Common myeloid progenitor, CD34-positive (primary cell): ENCODE measurements around the gene TRHDE.

Experiments used
- CTCF ChIA-PET: fragments of 350-600 bp; sonication (Branson Sonifier 250); formaldehyde crosslinking; loops from one replicate; lab custom pipeline; 2021; ENCODE audit warnings: antibody characterized with exemption; lab: Charles Lee
- POLR2A ChIA-PET: fragments of 350-600 bp; sonication (Branson Sonifier 250); formaldehyde crosslinking; loops from one replicate; lab custom pipeline; 2021; ENCODE audit warnings: antibody characterized with exemption; lab: Charles Lee
- DNase-seq, 3 donors: peaks; one replicate each; pipeline versions ENCODE4 v3.0.0 to v3.0.0-alpha.2; 2013
- H3K27ac ChIP-seq, 2 experiments: 1 replicate in 1 of 2; 2 replicates in 1 of 2; pipeline ENCODE4 v1.7.0; 2013; ENCODE audit warnings: inconsistent platforms in 2 of 2, low read length in 2 of 2, mild to moderate bottlenecking in 2 of 2, low read depth in 1 of 2, moderate library complexity in 1 of 2; ENCODE audit not compliant: severe bottlenecking in 2 of 2, insufficient read depth in 1 of 2, poor library complexity in 1 of 2
- H3K27me3 ChIP-seq, 5 experiments: replicated peaks in 2 of 5; 1 replicate in 3 of 5; 2 replicates in 2 of 5; pipeline versions ENCODE4 v1.6.1 to v1.7.0; 2013; ENCODE audit warnings: low read length in 4 of 5, mild to moderate bottlenecking in 2 of 5, moderate library complexity in 2 of 5, inconsistent platforms in 1 of 5; ENCODE audit not compliant: insufficient read depth in 5 of 5, control insufficient read depth in 4 of 5
- H3K36me3 ChIP-seq, 4 experiments: 1 replicate in 2 of 4; 2 replicates in 2 of 4; pipeline versions ENCODE4 v1.6.1 to v1.7.0; 2013; ENCODE audit warnings: low read length in 3 of 4, control low read depth in 1 of 4, mild to moderate bottlenecking in 1 of 4; ENCODE audit not compliant: control insufficient read depth in 4 of 4, insufficient read depth in 4 of 4
- H3K4me1 ChIP-seq, 4 experiments: 1 replicate in 3 of 4; 2 replicates in 1 of 4; pipeline versions ENCODE4 v1.6.1 to v1.7.1; 2013; ENCODE audit warnings: low read length in 3 of 4, mild to moderate bottlenecking in 3 of 4, control low read depth in 1 of 4, inconsistent platforms in 1 of 4, moderate library complexity in 1 of 4; ENCODE audit not compliant: control insufficient read depth in 4 of 4, insufficient read depth in 4 of 4; ENCODE audit errors: control extremely low read depth in 1 of 4
- H3K4me3 ChIP-seq, 7 experiments: 1 replicate in 4 of 7; 2 replicates in 3 of 7; pipeline versions ENCODE4 v1.5.1 to v1.7.0; 2013; ENCODE audit warnings: mild to moderate bottlenecking in 7 of 7, low read length in 6 of 7, moderate library complexity in 6 of 7, inconsistent platforms in 2 of 7, low read depth in 2 of 7, control low read depth in 1 of 7; ENCODE audit not compliant: insufficient read depth in 4 of 7, control insufficient read depth in 1 of 7; ENCODE audit errors: extremely low read depth in 1 of 7
- H3K9me3 ChIP-seq, 5 experiments: 1 replicate in 4 of 5; 2 replicates in 1 of 5; pipeline versions ENCODE4 v1.6.1 to v1.7.1; 2013; ENCODE audit warnings: low read length in 4 of 5, mild to moderate bottlenecking in 2 of 5, inconsistent platforms in 1 of 5, low read depth in 1 of 5, moderate library complexity in 1 of 5; ENCODE audit not compliant: control insufficient read depth in 4 of 5, insufficient read depth in 2 of 5; ENCODE audit errors: control extremely low read depth in 1 of 5
- WGBS: methylation state at CpG from one replicate; pipeline ENCODE4 v1.1.5; 2013; ENCODE audit not compliant: insufficient coverage; 5-methylcytosine and 5-hydroxymethylcytosine counted together

The TRHDE gene

GRCh38 chr12:72281126-72281525 is 9.0 kb downstream of the TRHDE start:
- ChIA-PET POLR2A (no interaction called here), CTCF (no interaction called here)
- Histone ChIP-seq H3K36me3 (no peaks in the 10 kb centered on the region), H3K27me3 (peaks cover 0 to 23% (median 5%) of the 10 kb centered on the region in 5 experiments), H3K4me3 (no peak overlapping the region), H3K9me3 (no peaks in the 10 kb centered on the region), H3K4me1 (no peaks in the 10 kb centered on the region), H3K27ac (no peak overlapping the region)
- no peak for DNase-seq
- 86% methylated on average over 2 of the region's 4 CpGs for WGBS

- no peak overlapping the region for H3K4me3 ChIP-seq
- WGBS: no CpG with 5 or more reads among the region's 1 CpG
- peaks cover 0 to 13% (median 4%) of the 10 kb centered on the region in 5 experiments for H3K27me3 ChIP-seq
- POLR2A ChIA-PET: no interaction called here
- no peak for DNase-seq
- H3K36me3 ChIP-seq: no peaks in the 10 kb centered on the region
- CTCF ChIA-PET: interaction anchor here (1.0 to 1.2 kb wide), 3 partner anchors 9 to 15 kb away, joined by 3 read pairs; no protein-coding TSS in a partner anchor
- no peak overlapping the region for H3K27ac ChIP-seq
- H3K4me1 ChIP-seq: no peaks in the 10 kb centered on the region
- H3K9me3 ChIP-seq: no peaks in the 10 kb centered on the region
These were observed 10.6 kb downstream of the TRHDE start for GRCh38 chr12:72282721-72283120.

- Histone ChIP-seq H3K27ac (no peak overlapping the region), H3K4me1 (no peaks in the 10 kb centered on the region), H3K36me3 (no peaks in the 10 kb centered on the region), H3K27me3 (peaks cover 0 to 3% (median 0%) of the 10 kb centered on the region in 5 experiments), H3K4me3 (no peak overlapping the region), H3K9me3 (no peaks in the 10 kb centered on the region)
- POLR2A ChIA-PET: no interaction called here
- CTCF ChIA-PET: no interaction called here
- no peak for DNase-seq
- WGBS: no CpG with 5 or more reads among the region's 1 CpG
These were observed 13.7 kb downstream of the TRHDE start for GRCh38 chr12:72285861-72286260.

- no peaks in the 10 kb centered on the region for H3K9me3 ChIP-seq
- H3K36me3 ChIP-seq: no peaks in the 10 kb centered on the region
- no peak for DNase-seq
- WGBS: 80% methylated on average over 1 of the region's 3 CpGs
- ChIA-PET POLR2A (no interaction called here), CTCF (no interaction called here)
- H3K4me3 ChIP-seq: no peak overlapping the region
- no peaks in the 10 kb centered on the region for H3K4me1 ChIP-seq
- peaks cover 0 to 2% (median 0%) of the 10 kb centered on the region in 5 experiments for H3K27me3 ChIP-seq
- H3K27ac ChIP-seq: no peak overlapping the region
These were observed 14.4 kb downstream of the TRHDE start for GRCh38 chr12:72286526-72286925.

GRCh38 chr12:72288436-72288835 is 16.3 kb downstream of the TRHDE start:
- no peak overlapping the region for H3K27ac ChIP-seq
- ChIA-PET CTCF (no interaction called here), POLR2A (no interaction called here)
- H3K27me3 ChIP-seq: no peaks in the 10 kb centered on the region
- DNase-seq: no peak
- WGBS: 93% methylated on average over 3 of the region's 3 CpGs
- H3K4me3 ChIP-seq: no peak overlapping the region
- H3K4me1 ChIP-seq: no peaks in the 10 kb centered on the region
- no peaks in the 10 kb centered on the region for H3K9me3 ChIP-seq
- H3K36me3 ChIP-seq: no peaks in the 10 kb centered on the region

- CTCF ChIA-PET: interaction anchor here (1.1 kb wide), 1 partner anchor 14 kb away, joined by 3 read pairs; no protein-coding TSS in a partner anchor
- Histone ChIP-seq H3K36me3 (no peaks in the 10 kb centered on the region), H3K27ac (no peak overlapping the region), H3K4me3 (no peak overlapping the region), H3K4me1 (no peaks in the 10 kb centered on the region), H3K9me3 (peaks cover 0 to 3% (median 0%) of the 10 kb centered on the region in 5 experiments), H3K27me3 (no peaks in the 10 kb centered on the region)
- no CpG with 5 or more reads among the region's 2 CpGs for WGBS
- DNase-seq: no peak
- POLR2A ChIA-PET: no interaction called here
These were observed 16.7 kb downstream of the TRHDE start for GRCh38 chr12:72288911-72289310.

GRCh38 chr12:72289633-72290032 is 17.5 kb downstream of the TRHDE start:
- no peak for DNase-seq
- no peak overlapping the region for H3K4me3 ChIP-seq
- ChIA-PET CTCF (interaction anchor here (1.1 kb wide), 1 partner anchor 15 kb away, joined by 3 read pairs; no protein-coding TSS in a partner anchor), POLR2A (no interaction called here)
- H3K27me3 ChIP-seq: no peaks in the 10 kb centered on the region
- H3K9me3 ChIP-seq: peaks cover 0 to 3% (median 0%) of the 10 kb centered on the region in 5 experiments
- no peaks in the 10 kb centered on the region for H3K4me1 ChIP-seq
- 91% methylated on average over 1 of the region's 2 CpGs for WGBS
- H3K36me3 ChIP-seq: no peaks in the 10 kb centered on the region
- no peak overlapping the region for H3K27ac ChIP-seq
